Renal cortical epithelial cell (primary cell): Measurements from ENCODE around the gene NEK2. TPM values are rescaled to one million over a fixed set of nuclear protein-coding genes. Genes with fewer than 3 reads are reported as not detected.

ENCODE experiments used
- total RNA-seq: library from RNA; depleted of rRNA; stranded (reverse); fragments of >200 nt; gene quantifications from 2 replicates; pipeline ENCODE4 v1.2.3, GENCODE V29; 2014

The NEK2 gene
- total RNA-seq, 1 donor from 2014 or later = 0.85 TPM

Other genes with a start within 250 kb of the NEK2 start
- gene RD3, start 183.5 kb downstream of the NEK2 start, total RNA-seq = not detected in 2 replicates
- 29.7 and 74.4 TPM in 2 replicates for gene SLC30A1, start 96.5 kb downstream of the NEK2 start, total RNA-seq
- gene LPGAT1, start 155.1 kb upstream of the NEK2 start, total RNA-seq = 55.4 and 79.2 TPM in 2 replicates